CD4-positive, alpha-beta T cell treated with Interleukin-1 beta for 1 hour (primary cell): ENCODE results near the gene PDSS2.
"Not testable (repeated sequence)": the region's sequence is repeated elsewhere in the genome, so short reads cannot be mapped to it uniquely, and the experiment has no call there.

Source experiments
- DNase-seq, 2 donors: peaks; one replicate each; pipeline ENCODE4 v3.0.0-alpha.2; 2020 to 2022

The PDSS2 gene

DNA sequence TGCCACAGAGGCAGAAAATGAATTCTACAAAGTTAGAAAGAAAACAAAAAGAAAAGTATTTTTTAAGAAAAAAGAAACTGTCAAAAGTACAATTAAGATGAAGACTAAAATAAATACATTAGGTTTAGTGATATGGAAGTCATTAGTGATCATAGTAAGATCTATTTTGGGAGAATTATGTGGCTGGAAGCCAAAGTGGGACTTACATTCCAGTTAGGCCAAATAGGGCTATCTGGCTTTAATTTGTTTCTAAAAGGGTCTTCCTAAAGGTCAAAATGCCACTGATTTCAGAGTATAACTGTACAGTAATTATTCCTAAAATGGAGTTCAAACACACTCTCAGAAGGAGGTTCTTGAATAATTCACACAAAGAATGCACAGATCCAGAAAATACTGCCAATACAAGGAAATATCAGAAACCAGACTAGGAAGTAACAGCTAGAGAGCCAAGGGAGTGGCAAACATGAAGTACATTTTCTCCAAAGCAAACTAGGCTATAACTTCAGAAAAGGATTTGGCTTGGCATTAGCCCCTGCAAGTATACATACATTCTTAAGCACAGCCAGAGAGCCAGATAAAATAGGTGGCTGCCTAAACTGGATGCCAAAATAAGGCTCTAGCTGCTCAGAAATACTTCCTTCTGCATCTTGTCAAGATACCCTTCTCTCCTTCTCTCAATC lies 45.3 kb downstream of the PDSS2 start:
- DNase-seq: no peak

DNA sequence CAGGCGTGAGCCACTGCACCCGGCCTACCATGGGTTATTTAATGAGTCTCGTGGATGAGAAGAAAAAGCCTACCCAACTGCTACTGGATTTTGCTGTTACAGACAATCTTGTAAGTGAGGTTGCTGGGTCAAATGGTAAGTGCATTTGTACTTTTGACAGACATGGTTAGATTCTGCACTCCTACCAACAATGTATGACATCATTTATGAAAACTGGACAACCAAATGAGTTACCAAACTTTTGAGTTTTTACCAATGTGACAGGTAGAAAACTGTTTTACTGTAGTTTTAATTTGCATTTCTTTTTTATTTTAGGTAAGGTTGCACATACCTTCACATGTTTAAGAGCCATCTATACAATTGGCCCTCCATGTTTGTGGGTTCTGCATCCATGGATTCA lies 48.2 kb downstream of the PDSS2 start:
- no peak for DNase-seq

DNA sequence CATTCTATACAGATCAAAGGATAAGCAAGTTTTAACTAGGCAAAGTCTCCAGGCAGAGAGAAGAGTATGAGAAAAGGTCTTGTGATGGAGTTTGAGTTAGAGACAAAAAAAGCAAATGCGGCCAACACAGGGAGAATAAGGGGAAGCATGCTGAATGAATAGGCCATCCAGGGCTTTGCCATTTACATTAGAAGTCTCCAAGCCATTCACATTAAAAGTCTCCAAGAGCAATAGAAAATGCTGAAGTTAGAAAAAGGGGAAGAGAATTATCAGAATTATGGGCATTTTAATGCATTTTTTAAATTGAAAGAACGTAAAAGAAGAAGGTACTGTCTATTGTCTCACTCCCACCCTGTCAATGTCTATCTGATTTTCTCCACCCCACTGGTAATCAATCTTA lies 49.4 kb downstream of the PDSS2 start:
- no peak for DNase-seq

GRCh38 chr6:107408714-107409113 lies 50.6 kb downstream of the PDSS2 start:
- DNase-seq: no peak

DNA sequence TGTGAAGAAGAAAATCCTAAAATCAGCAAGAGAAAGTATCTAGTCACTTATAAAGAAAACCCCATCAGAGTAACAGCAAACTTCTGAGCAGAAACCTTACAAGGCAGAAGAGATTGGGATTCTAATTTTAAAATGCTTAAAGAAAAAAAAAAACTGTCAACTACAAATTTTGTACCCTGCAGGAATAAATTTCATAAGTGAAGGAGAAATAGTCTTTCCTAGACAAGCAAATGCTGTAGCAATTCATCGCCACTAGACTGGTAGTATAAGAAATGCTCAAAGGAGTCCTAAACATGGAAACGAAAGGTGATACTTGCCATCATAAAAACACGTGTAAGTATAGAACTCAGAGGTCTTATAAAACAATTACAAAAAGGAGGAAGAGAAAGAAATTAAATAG lies 54.4 kb downstream of the PDSS2 start:
- no peak for DNase-seq

DNA sequence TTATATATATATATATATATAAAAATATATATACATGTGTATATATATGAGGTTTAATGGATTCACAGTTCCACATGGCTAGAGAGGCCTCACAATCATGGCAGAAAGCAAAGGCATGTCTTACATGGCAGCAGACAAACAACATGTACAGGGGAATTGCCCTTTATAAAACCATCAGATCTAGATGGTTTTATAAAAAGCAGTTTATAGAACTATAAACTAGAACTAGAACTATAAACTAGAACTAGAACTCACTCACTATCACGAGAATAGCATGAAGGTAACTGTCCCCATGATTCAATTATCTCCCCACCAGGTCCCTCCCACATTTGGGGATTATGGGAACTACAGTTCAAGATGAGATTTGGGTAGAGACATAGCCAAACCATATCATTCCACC lies 56.8 kb downstream of the PDSS2 start:
- no peak for DNase-seq

DNA sequence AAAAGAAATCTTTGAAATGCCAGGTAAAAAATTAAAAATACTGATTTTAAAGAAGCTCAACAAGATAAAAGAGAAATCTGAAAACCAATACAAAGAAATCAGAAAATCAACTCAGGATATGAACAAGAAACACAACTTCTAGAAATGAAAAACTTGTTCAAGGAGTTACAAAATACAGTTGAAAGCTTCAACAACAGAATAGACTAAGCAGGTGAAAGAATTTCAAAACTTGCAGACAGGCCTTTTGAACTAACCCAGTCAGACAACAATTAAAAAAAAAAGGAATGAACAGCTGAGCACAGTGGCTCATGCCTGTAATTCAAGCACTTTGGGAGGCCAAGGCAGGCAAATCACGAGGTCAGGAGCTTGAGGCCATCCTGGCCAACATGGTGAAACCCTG lies 57.8 kb downstream of the PDSS2 start:
- no peak for DNase-seq

DNA sequence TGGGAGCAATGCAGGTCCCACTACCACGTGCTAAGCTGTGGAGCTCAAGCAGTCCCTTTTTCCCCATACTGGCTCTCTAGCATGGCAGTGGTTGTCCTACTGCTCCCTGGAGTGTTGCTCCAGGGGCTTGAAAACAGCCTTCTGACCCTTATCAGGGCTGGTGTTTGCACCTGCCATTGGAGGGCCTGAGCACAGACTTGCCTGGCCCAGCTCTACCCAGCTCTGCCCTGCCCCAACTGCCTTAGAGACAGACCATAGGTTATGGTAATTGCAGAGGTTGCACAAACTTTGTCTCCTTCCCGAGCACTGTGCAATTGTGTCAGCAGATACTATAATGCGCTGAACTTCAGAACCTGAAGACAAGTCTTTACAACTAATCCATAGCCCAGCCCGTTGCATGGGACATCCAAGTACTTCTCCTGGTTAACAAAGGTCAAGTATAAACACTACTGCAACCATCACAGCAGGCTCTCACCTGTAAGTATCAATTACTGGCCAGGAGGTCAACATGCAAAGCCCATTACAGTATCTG lies 58.7 kb downstream of the PDSS2 start:
- DNase-seq: no peak

DNA sequence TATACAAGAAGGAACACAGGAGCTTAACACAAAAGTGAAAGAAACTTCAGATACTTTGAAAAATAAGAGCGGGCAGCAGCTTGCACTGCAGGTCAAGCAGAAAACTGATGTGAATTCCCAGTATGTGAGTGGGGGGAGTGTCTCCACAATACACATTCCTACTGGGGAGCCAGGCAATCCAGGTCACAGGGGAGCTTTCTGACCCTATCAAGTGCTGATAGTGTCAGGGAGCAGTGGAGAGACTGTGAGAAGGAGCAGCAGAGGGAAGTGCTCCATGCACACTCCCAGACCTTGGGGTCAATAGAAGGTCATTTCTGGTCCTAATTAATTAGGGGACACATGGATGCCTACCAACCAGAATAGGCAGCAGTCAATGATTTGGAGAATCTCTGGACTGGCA lies 59.4 kb downstream of the PDSS2 start:
- DNase-seq: no peak

DNA sequence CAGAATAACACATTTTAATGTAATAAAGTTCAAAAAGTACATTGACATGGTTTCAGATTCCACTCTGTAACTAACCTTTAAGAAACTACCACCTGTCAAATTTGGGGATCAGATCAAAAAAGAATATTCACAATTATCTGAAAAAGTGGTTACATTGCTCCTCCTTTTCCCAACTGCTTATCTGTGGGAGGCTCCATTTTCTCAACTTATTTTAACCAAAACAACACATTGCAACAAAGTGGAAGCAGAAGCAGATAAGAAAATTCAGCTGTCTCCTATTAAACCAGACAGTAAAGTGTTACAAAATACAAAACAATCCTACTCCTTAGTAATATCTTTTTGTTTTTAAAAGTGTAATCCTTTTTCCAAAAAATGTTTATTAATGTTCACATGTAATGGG lies 61.4 kb downstream of the PDSS2 start:
- no peak for DNase-seq

DNA sequence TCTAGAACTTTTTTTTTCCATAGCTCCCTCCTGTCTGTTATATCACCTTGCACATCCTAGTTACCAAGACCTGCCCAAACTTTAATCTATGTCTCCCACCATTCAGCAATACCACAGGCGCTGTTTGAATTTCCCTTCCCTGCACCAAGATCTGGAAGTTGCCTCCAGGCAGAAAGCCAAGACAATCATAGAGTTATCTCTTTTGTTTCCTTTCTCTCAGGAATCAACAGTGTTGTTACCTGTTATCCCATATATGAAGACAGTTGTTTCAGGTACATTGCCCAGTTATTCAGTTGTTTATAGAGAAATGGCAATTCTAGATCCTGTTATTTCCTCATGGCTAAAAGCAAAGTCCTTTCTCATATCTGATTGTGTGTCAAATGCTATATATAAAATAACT lies 63.2 kb downstream of the PDSS2 start:
- no peak for DNase-seq

DNA sequence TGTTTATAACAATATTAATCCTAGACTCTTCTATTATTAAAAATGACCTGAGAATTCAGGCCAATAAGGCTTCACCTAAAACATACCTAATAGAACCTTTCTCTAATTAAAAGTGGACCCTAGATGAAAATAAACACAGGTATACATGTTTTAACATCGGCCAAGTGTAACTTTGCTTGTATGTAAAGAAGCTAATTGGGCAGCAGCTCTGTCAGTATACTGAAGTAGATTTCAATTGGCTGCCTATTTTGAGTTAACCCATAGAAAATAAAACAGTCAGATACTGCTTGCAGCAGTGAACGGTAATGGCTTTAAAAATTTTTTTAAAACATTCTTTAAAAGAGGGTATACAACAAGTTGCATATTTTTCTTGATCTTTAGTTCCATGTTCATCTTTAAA lies 67.3 kb downstream of the PDSS2 start:
- no peak for DNase-seq

DNA sequence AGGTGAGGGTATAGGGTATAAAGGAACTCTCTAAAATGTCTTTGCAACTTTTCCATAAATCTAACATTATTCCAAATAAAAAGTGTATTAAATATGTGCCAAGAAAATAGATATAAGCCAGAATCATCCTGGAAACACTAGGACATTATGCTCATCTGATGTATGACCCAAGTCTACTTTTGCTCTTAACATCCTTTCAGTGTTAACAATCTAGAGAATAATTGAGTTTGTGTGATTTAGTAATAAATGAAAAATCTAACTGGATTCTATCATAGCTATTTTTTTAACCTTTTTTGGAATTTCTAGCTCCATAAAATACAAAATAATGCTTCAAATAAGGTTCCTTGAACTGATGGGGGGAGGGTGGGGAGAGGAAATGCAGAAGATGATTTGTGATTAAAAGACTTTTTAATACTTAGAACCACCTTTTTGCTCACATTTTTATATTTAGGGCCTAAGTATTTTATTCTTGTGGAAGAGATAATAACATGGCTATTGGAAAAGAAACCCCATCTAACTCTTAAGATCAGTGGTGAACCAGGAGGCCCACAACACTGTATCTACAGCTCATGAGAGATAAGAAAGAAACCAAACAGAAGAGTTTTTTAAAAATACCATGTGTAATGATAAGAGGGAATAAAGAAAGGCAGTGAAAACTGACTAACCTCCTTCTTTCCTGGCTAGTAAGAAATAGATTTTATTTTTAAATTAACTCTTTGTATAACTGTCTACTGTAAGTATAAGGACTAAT lies 68.5 kb downstream of the PDSS2 start:
- no peak for DNase-seq

- no peak for DNase-seq
These were observed 69.3 kb downstream of the PDSS2 start for GRCh38 chr6:107390056-107390455.

DNA sequence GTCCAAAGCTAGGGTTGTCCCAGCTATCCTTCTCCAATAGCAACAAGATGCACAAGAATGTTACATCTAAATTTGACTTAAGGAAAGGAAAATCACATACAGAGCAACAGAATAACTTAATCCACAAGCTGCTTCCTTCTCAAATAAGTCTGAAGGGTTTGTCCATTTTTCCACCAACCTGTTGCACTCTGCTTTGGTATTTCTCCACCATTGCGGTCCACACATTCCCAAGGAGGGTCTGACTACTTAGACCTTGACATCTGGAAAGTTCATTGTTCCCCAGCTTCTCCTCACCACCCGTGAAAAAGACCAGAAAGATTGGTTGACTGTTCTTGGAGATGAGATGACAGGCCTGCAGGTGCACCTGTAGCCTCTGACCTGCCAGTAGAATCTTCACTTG lies 72.5 kb downstream of the PDSS2 start:
- no peak for DNase-seq

DNA sequence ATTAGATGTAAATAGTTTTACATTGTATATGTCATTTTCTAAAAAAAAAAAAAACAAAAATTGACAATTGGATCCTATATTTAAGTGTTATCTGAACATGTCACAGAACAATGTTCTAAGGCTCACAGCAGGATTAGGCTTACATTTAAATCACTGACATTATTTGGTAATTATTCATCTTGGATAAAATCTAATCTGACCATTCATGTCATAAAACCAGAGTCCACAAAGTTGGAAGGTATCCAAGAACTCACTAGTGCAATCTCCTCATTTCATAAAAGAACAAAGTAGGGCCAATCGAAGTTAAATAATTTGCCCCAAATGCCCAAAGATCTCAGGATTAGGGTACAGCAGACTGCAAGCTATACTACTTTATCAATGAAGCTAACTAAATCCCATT lies 73.0 kb downstream of the PDSS2 start:
- no peak for DNase-seq

- no peak for DNase-seq
These were observed 75.7 kb downstream of the PDSS2 start for GRCh38 chr6:107383705-107384104.

- no peak for DNase-seq
These were observed 85.1 kb downstream of the PDSS2 start for GRCh38 chr6:107374264-107374663.

DNA sequence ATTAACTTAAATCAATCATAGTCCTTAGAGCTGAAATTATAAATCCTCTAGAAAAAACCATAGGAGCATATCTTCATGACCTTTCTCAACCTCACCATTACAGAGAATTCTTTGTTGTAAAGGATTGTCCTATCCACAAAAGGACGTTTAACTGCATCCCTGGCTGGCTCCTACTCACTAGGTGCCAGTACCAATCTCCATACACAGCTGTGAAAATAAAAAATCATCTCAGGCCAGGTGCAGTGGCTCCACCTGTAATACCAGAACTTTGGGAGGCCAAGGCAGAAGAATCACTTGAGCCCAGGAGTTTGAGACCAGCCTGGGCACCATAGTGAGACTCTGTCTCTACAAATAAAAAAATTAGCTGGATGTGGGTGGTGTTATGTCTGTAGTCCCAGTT lies 89.9 kb downstream of the PDSS2 start:
- DNase-seq: no peak

DNA sequence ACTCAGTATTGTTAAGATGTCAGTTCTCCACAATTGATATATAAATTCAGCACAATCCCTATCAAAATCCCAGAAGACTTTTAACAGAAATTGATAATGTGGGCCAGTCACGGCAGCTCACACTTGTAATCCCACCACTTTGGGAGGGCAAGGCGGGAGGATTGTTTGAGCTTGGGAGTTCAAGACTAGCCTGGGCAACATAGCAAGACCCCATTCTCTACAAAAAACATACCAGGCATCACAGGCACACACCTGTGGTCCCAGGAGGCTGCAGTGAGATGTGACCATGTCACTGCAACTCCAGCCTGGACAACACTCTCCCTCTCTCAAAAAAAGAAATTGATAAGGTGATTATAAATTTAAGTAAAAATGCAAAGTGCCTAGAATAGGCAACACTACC lies 90.9 kb downstream of the PDSS2 start:
- DNase-seq: no peak

DNA sequence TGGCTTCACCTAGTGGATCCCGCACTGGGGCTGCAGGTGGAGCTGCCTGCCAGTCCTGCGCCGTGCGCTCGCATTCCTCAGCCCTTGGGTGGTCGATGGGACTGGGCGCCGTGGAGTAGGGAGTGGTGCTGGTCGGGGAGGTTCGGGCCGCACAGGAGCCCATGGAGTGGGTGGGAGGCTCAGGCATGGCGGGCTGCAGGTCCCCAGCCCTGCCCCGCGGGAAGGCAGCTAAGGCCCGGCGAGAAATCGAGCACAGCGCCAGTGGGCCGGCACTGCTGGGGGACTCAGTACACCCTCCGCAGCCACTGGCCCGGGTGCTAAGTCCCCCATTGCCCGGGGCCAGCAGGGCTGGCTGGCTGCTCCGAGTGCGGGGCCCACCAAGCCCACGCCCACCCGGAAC lies 95.2 kb downstream of the PDSS2 start:
- not testable (repeated sequence) for DNase-seq

GRCh38 chr6:107361753-107362604 lies 97.4 kb downstream of the PDSS2 start:
- DNase-seq: no peak

GRCh38 chr6:107360476-107360875 lies 98.9 kb downstream of the PDSS2 start:
- DNase-seq: no peak

DNA sequence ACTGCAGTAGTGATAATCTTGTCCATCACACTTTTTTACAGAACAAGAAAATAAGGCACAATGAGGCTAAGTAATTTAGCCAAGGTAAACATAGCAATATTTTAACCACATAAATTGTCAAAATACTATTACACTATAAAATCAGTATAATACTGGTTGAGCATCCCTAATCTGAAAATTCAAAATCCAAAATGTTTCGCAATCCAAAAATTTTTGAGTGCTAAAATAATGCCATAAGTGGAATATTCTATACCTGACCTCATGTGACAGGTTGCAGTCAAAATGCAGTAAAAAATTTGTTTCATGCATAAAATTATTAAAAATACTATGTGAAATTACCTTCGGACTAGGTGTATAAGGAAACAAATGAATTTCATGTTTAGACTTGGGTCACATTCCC lies 101.5 kb downstream of the PDSS2 start:
- no peak for DNase-seq
